GM12878 (cell line): Measurements from ENCODE around the gene RPS3. TPM values are rescaled to one million over a fixed set of nuclear protein-coding genes. Genes with fewer than 3 reads are reported as not detected.

ENCODE experiments used
- ATAC-seq: fragments of 200-7000 bp; cut with Tn5 transposase; 3 replicates; pipeline ENCODE4 v1.9.1; 2020; ENCODE audit warnings: mild to moderate bottlenecking, moderate library complexity
- BruUV-seq: library from RNA; stranded (reverse); fragments of 400-500 nt; replicated peaks from 2 replicates; lab custom pipeline; 2021; lab: Mats Ljungman, UMichigan
- CTCF ChIA-PET: fragments of 300-600 bp; sonication (Branson Sonifier 250); formaldehyde crosslinking; extraction: SDS; loops from one replicate; lab custom pipeline; 2021; ENCODE audit warnings: inconsistent platforms; lab: Yijun Ruan, JAX
- POLR2A ChIA-PET: fragments of 350-600 bp; formaldehyde crosslinking; extraction: SDS; loops from one replicate; lab custom pipeline; 2021; ENCODE audit warnings: inconsistent platforms; lab: Charles Lee
- RAD21 ChIA-PET: fragments of 300-600 bp; sonication (Branson Sonifier 250); formaldehyde crosslinking; loops from one replicate; lab custom pipeline; 2023; ENCODE audit warnings: antibody characterized with exemption; ENCODE audit not compliant: unreplicated experiment; lab: Charles Lee
- SMC1A ChIA-PET: fragments of 300-600 bp; sonication (Branson Sonifier 250); formaldehyde crosslinking; loops from one replicate; lab custom pipeline; 2023; ENCODE audit not compliant: unreplicated experiment, uncharacterized antibody; lab: Charles Lee
- DNase-seq: peaks from one replicate; pipeline ENCODE4 v3.0.0-alpha.2; 2011; ENCODE audit warnings: low read depth, low spot score
- FAIRE-seq: peaks from 3 replicates; lab custom pipeline; 2011; peaks lifted over from hg19 to GRCh38; lab: Jason Lieb, UNC
- H2AFZ ChIP-seq: 2 replicates; pipeline ENCODE4 v1.6.0; 2011; ENCODE audit warnings: low read depth, low read length, control low read depth; ENCODE audit not compliant: control insufficient read depth
- H3K27ac ChIP-seq: 2 replicates; pipeline ENCODE4 v1.5.1; 2011; ENCODE audit warnings: control low read depth; ENCODE audit not compliant: control insufficient read depth, insufficient read depth
- H3K27me3 ChIP-seq, 2 experiments: replicated peaks in 1 of 2; 2 replicates each; pipeline versions ENCODE4 v1.6.0 to v1.6.1; 2011; ENCODE audit warnings: low read length in 1 of 2; ENCODE audit not compliant: control insufficient read depth in 2 of 2, insufficient read depth in 2 of 2
- H3K36me3 ChIP-seq, 2 experiments: 2 replicates each; pipeline ENCODE4 v1.5.1; 2011; ENCODE audit warnings: low read length in 1 of 2; ENCODE audit not compliant: control insufficient read depth in 2 of 2, insufficient read depth in 2 of 2
- H3K4me1 ChIP-seq: 2 replicates; pipeline ENCODE4 v1.6.1; 2011; ENCODE audit warnings: mild to moderate bottlenecking, low read length, moderate library complexity, mixed read lengths; ENCODE audit not compliant: control insufficient read depth, insufficient read depth
- H3K4me2 ChIP-seq: 2 replicates; pipeline ENCODE4 v1.6.0; 2011; ENCODE audit warnings: control low read depth; ENCODE audit not compliant: control insufficient read depth, insufficient read depth
- H3K4me3 ChIP-seq: fragments of 200-600 bp; sonication (generic); 2 replicates; pipeline ENCODE4 v1.5.1; 2016
- H3K79me2 ChIP-seq: 2 replicates; pipeline ENCODE4 v1.6.0; 2011; ENCODE audit warnings: low read length; ENCODE audit not compliant: control insufficient read depth, insufficient read depth
- H3K9ac ChIP-seq: 2 replicates; pipeline ENCODE4 v1.8.0; 2011; ENCODE audit warnings: low read length, control low read depth, mixed read lengths; ENCODE audit not compliant: control insufficient read depth, insufficient read depth
- H3K9me3 ChIP-seq: replicated peaks from 3 replicates; pipeline ENCODE4 v1.5.1; 2011; ENCODE audit warnings: mild to moderate bottlenecking, low read length; ENCODE audit not compliant: control insufficient read depth, insufficient read depth
- H4K20me1 ChIP-seq: 2 replicates; pipeline ENCODE4 v1.6.0; 2011; ENCODE audit not compliant: control insufficient read depth, insufficient read depth
- CBX5 ChIP-seq: sonication (generic); IDR thresholded peaks from 2 replicates; pipeline ENCODE4 v1.6.1; 2016; ENCODE audit warnings: low read depth, moderate library complexity, mild to moderate bottlenecking, inconsistent platforms
- NKRF ChIP-seq: fragments of 450-650 bp; conservative IDR thresholded peaks from 2 replicates; pipeline ENCODE4 v1.6.1; 2017; ENCODE audit warnings: mild to moderate bottlenecking, moderate library complexity
- PML ChIP-seq: IDR thresholded peaks from 2 replicates; pipeline ENCODE4 v1.6.1; 2012; ENCODE audit warnings: low read length, inconsistent platforms
- POLR2AphosphoS2 ChIP-seq: IDR thresholded peaks from 2 replicates; pipeline ENCODE4 v1.6.1; 2011; ENCODE audit warnings: low read depth, mild to moderate bottlenecking, low read length, improper control_type of control experiment, moderate library complexity
- RUNX3 ChIP-seq: IDR thresholded peaks from 2 replicates; pipeline ENCODE4 v1.6.1; 2012; ENCODE audit warnings: low read length, inconsistent platforms
- SRF ChIP-seq, 2 experiments: IDR thresholded peaks; 2 replicates each; pipeline ENCODE4 v1.6.1; 2011; ENCODE audit warnings: low read depth in 2 of 2, low read length in 2 of 2, mild to moderate bottlenecking in 1 of 2, moderate library complexity in 1 of 2
- WRNIP1 ChIP-seq: IDR thresholded peaks from 2 replicates; pipeline ENCODE4 v1.6.1; 2011; ENCODE audit warnings: low read depth, low read length, improper control_type of control experiment, borderline replicate concordance
- WGBS: methylation state at CpG from one replicate; pipeline ENCODE4 v1.1.6; 2016; ENCODE audit warnings: low lambda C conversion rate; ENCODE audit not compliant: insufficient replicate concordance, insufficient coverage; ENCODE audit errors: missing lambda C conversion rate; 5-methylcytosine and 5-hydroxymethylcytosine counted together
- in situ Hi-C: fragments of 300-500 bp; cut with MboI; formaldehyde crosslinking; loops from 9 replicates; pipeline ENCODE4 v1.14.3; 2018; ENCODE audit warnings: mixed read lengths
- intact Hi-C: fragments of 100-400 bp; cut with micrococcal nuclease; formaldehyde crosslinking; loops from one replicate; pipeline ENCODE4 v1.14.2; 2022; ENCODE audit not compliant: unreplicated experiment
- polyA plus RNA-seq, 11 experiments: library from polyadenylated mRNA; depleted of rRNA in 4 of 11; unstranded in 6 of 11; stranded (reverse) in 5 of 11; fragments of >200 nt; fragmentation: Nextera tagmentation in 4 of 11; fragmentation: Illumina TruSeq in 1 of 11; extraction: Ambion mirVana in 4 of 11; extraction: Trizol in 1 of 11; gene quantifications; 1 replicate in 1 of 11; 2 replicates in 10 of 11; pipeline versions ENCODE4 v1.2.1 to v1.2.3, GENCODE V29; 2011 to 2016; ENCODE audit warnings: inconsistent platforms in 2 of 11, missing spikeins in 2 of 11, low read depth in 1 of 11
- total RNA-seq, 4 experiments: library from RNA; depleted of rRNA in 3 of 4; stranded (reverse); fragments of >200 nt in 3 of 4; fragmentation: Illumina TruSeq in 1 of 4; extraction: Trizol in 1 of 4; gene quantifications; 2 replicates each; pipeline versions ENCODE4 v1.2.1 to v1.2.3, GENCODE V29; 2013 to 2021
- TF ChIP-seq, protein P1 (sequence below): fragments of 450-650 bp; IDR thresholded peaks from 2 replicates; pipeline ENCODE4 v1.6.1; 2017; ENCODE audit warnings: mild to moderate bottlenecking

Gene RPS3
- total and polyA plus RNA-seq, 10 of the 15 experiments (the other 5 are each of a cell fraction or from before 2014, with no cell fraction given): 2,127 to 9,556 (median 4,327) TPM

DNA sequence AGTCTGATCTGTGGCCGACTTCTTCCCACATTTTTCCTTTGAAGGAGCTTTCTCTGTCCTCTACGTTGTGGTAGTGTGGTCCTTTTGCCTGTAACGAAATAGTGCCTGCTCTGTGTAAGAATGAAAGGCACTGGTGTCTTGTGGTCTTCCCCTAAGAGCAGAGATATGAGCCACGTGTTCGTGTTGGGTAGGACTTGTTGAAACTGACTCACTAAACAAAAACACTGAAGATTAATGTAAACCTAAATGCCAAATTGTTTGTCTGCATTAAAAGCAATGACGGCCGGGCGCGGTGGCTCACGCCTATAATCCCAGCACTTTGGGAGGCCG, 10.1 kb upstream of the RPS3 start:
- H3K4me2 ChIP-seq: no peak overlapping the region
- in situ Hi-C loops: no loop called here
- intact Hi-C loops: no loop called here

More for the DNA sequence above, 10.1 kb upstream of the RPS3 start:
- ATAC-seq (peak; percentile 35; the same call in 1 of the 3 replicates), DNase-seq (no peak), FAIRE-seq (no peak)
- ChIA-PET SMC1A (interaction anchor here (0.7 to 5.4 kb wide), 12 partner anchors 8 to 325 kb away, joined by 3 to 43 read pairs (median 4); no protein-coding TSS in a partner anchor), RAD21 (interaction anchor here (0.8 to 9.8 kb wide), 4 partner anchors 49 to 143 kb away, joined by 3 to 118 read pairs (median 18); no protein-coding TSS in a partner anchor), POLR2A (no interaction called here), CTCF (interaction anchor here (0.6 to 17.1 kb wide), 22 partner anchors 9 to 514 kb away, joined by 3 to 406 read pairs (median 6); partner anchors contain the start of gene GDPD5)
- no peaks in the 10 kb centered on the region for H4K20me1 ChIP-seq
- no peak overlapping the region for H2AFZ ChIP-seq
- 33% methylated on average over 11 of the region's 11 CpGs for WGBS
- no peaks in the 10 kb centered on the region for H3K79me2 ChIP-seq
- BruUV-seq: no TSS peak
- no peaks in the 10 kb centered on the region for H3K36me3 ChIP-seq
- no peaks in the 10 kb centered on the region for H3K9me3 ChIP-seq
- H3K27ac ChIP-seq: no peak overlapping the region
- H3K4me1 ChIP-seq: peaks cover 3% of the 10 kb centered on the region; the same call in 1 of the 2 replicates
- H3K9ac ChIP-seq: no peak overlapping the region
- H3K27me3 ChIP-seq: no peaks in the 10 kb centered on the region; a peak in 1 of 4 replicates
- TF ChIP-seq, protein P1, sequence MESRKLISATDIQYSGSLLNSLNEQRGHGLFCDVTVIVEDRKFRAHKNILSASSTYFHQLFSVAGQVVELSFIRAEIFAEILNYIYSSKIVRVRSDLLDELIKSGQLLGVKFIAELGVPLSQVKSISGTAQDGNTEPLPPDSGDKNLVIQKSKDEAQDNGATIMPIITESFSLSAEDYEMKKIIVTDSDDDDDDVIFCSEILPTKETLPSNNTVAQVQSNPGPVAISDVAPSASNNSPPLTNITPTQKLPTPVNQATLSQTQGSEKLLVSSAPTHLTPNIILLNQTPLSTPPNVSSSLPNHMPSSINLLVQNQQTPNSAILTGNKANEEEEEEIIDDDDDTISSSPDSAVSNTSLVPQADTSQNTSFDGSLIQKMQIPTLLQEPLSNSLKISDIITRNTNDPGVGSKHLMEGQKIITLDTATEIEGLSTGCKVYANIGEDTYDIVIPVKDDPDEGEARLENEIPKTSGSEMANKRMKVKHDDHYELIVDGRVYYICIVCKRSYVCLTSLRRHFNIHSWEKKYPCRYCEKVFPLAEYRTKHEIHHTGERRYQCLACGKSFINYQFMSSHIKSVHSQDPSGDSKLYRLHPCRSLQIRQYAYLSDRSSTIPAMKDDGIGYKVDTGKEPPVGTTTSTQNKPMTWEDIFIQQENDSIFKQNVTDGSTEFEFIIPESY: no peak
- TF ChIP-seq CBX5 (no peak), POLR2AphosphoS2 (no peak), PML (no peak), NKRF (no peak), SRF (IDR thresholded peaks at IDR 0.05; ENCODE audit: low read depth in 2 of 2, low read length in 2 of 2) (no peak), WRNIP1 (no peak), RUNX3 (no peak)
- H3K4me3 ChIP-seq: no peak overlapping the region
